Bronchial epithelial cell (primary cell): Measurements from ENCODE around the gene JPT2. TPM values are rescaled to one million over a fixed set of nuclear protein-coding genes. Genes with fewer than 3 reads are reported as not detected.

ENCODE experiments used
- DNase-seq: peaks from one replicate; pipeline ENCODE4 v3.0.0-alpha.2; 2010; ENCODE audit warnings: low read depth
- FAIRE-seq: peaks from 2 replicates; lab custom pipeline; 2011; peaks lifted over from hg19 to GRCh38; lab: Jason Lieb, UNC
- H3K27me3 ChIP-seq: 2 replicates; pipeline ENCODE4 v1.5.1; 2011; ENCODE audit warnings: low read length; ENCODE audit not compliant: control insufficient read depth, insufficient read depth
- H3K36me3 ChIP-seq: 2 replicates; pipeline ENCODE4 v1.5.1; 2011; ENCODE audit warnings: low read length; ENCODE audit not compliant: control insufficient read depth, insufficient read depth
- H3K4me3 ChIP-seq: 2 replicates; pipeline ENCODE4 v1.5.1; 2011; ENCODE audit warnings: mild to moderate bottlenecking, low read depth, low read length, control low read depth
- total RNA-seq: library from RNA; depleted of rRNA; stranded (reverse); fragments of >200 nt; gene quantifications from 2 replicates; pipeline ENCODE4 v1.2.1, GENCODE V29; 2014
- TF ChIP-seq, protein P1 (sequence below): IDR thresholded peaks from 2 replicates; pipeline ENCODE4 v1.5.1; 2011; ENCODE audit warnings: mild to moderate bottlenecking, moderate library complexity, low read length, control low read depth, inconsistent platforms; ENCODE audit not compliant: insufficient read depth, severe bottlenecking

JPT2 gene
- total RNA-seq, 1 donor from 2014 or later: 59.2 TPM

DNA sequence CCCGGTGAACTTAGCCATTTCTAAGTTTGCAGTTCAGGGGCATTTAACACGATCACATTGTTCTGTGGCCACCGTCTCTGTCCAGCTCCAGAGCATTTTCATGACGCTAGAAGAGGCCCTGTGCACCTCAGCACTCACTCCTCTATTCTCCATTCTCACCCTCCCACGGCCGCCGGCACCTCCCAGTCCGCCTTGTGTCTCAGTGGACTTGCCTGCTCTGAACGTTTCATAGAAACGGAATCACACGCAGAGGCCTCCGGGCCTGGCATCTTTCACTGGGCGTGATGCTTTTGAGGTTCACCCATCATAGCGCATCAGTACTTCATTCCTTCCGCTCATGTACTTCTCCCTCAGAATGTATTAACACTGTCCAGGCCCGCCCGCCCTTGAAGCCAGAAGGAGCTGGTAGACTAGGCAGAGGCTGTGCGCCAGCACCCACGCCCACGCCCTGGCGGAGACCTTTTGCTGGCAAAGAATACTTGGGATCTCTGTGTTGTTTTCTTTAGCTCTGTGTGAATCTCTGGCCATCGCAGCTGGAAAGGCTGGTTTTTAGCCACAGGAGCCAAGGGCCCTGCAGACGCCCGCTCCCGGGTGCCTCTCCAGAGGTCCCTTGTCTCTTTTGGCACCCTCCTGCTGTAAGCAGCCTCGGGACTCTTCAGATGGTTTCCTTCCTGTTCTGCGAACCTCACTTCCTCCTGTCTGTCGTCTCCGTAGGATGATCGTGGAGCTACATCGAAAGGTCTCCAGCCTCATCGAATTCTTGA, 23.4 kb upstream of the JPT2 start:
- no peak overlapping the region for H3K4me3 ChIP-seq
- TF ChIP-seq, protein P1, sequence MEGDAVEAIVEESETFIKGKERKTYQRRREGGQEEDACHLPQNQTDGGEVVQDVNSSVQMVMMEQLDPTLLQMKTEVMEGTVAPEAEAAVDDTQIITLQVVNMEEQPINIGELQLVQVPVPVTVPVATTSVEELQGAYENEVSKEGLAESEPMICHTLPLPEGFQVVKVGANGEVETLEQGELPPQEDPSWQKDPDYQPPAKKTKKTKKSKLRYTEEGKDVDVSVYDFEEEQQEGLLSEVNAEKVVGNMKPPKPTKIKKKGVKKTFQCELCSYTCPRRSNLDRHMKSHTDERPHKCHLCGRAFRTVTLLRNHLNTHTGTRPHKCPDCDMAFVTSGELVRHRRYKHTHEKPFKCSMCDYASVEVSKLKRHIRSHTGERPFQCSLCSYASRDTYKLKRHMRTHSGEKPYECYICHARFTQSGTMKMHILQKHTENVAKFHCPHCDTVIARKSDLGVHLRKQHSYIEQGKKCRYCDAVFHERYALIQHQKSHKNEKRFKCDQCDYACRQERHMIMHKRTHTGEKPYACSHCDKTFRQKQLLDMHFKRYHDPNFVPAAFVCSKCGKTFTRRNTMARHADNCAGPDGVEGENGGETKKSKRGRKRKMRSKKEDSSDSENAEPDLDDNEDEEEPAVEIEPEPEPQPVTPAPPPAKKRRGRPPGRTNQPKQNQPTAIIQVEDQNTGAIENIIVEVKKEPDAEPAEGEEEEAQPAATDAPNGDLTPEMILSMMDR: no peak
- FAIRE-seq: no peak
- peaks cover 34% of the 10 kb centered on the region for H3K36me3 ChIP-seq
- H3K27me3 ChIP-seq: no peaks in the 10 kb centered on the region
- DNase-seq: no peak

DNA sequence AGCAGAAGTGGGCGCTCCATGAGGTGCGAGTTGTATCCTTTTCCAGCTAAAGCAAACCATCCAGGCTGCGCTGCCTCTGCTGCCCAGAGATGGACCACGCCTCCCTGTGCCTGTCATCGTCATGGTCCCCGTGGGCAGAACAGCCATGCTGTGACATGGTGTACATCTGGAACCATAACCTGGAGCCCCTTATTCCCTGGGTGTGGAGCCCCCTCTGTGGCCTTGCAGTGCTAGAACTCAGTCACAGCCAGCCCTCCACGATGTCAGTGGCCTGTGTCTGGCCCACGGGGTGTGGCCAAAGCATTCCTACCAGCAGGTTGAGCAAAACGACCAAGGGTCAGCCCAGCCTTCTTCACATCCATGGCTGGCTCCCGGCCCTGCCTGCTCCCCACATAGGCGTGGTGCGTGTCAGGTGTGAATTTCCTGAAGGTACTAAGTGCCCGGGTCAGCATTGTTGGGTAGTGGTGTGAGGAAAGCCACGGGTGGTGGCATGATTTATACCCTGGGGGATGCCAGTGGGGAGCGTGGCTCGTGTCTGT, 22.7 kb upstream of the JPT2 start:
- TF ChIP-seq, protein P1: no peak
- H3K4me3 ChIP-seq: no peak overlapping the region
- no peaks in the 10 kb centered on the region for H3K27me3 ChIP-seq
- FAIRE-seq (peak; percentile 50), DNase-seq (no peak)
- H3K36me3 ChIP-seq: peaks cover 37% of the 10 kb centered on the region

DNA sequence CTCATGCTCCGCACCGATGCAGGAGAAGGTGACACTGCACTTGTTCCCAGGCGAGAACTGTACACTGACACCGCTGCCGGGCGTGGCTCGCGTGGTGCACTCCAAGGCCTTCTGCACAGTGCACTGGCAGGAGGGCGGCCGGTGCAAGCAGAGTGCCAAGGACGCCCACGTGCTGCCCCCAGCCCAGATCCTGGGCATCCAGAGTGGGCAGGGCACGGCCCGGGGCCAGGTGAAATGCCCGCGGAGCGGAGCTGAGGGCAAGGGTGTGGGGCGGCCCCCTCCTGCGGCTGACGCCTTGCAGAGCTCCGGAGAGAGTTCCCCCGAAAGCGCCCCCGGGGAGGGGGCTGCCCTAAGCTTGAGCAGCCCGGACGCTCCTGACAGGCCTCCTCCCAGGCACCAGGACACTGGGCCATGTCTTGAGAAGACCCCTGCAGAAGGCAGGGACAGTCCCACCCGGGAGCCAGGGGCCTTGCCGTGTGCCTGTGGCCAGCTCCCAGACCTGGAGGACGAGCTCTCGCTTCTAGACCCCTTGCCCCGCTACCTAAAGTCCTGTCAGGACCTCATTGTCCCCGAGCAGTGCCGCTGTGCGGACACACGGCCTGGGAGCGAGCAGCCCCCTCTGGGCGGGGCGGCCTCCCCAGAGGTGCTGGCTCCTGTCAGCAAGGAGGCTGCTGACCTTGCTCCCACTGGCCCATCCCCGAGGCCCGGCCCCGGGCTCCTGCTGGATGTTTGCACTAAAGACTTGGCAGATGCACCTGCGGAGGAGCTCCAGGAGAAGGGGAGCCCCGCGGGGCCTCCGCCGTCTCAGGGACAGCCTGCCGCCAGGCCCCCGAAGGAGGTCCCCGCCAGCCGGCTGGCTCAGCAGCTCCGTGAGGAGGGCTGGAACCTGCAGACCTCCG, 21.9 kb upstream of the JPT2 start:
- Histone ChIP-seq H3K27me3 (no peaks in the 10 kb centered on the region), H3K4me3 (no peak overlapping the region), H3K36me3 (peaks cover 38% of the 10 kb centered on the region)
- no peak for FAIRE-seq
- no peak for DNase-seq
- TF ChIP-seq, protein P1: no peak

DNA sequence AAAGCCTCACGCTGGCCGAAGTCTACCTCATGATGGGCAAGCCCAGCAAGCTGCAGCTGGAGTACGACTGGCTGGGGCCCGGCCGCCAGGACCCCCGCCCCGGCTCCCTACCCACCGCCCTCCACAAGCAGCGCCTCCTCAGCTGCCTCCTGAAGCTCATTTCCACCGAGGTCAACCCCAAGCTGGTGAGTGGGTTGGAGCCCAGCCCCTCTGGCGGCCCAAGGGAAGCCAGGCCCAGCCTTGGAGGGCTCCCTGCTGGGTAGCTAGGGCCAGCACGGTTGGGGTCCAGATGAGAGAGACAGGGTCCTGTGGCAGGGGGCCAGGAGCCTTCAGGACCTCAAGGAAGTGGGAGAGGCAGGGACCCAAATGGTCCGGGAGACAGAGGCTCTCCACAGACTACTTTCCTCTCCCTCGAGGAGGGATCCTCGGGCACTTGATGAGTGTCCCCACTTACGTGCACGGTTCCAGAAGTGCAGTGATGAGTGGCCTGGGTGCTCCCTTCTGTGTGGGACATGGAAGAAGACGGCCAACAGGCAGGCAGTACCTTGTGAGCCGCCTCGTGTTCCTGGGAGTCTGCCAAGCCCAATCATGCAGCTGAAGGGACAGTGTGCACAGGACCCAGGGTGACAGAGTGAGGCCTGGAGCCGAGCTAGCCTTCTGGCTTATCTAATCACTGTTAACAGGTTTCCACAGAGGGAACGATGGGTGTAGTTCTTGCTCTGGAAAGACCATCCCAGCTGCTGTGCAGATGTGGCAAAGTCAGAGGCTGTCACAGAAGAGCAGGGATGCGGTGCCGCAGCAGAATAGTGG, 21.1 kb upstream of the JPT2 start:
- Histone ChIP-seq H3K36me3 (peaks cover 38% of the 10 kb centered on the region), H3K4me3 (no peak overlapping the region), H3K27me3 (no peaks in the 10 kb centered on the region)
- FAIRE-seq (no peak), DNase-seq (no peak)
- TF ChIP-seq, protein P1: no peak

DNA sequence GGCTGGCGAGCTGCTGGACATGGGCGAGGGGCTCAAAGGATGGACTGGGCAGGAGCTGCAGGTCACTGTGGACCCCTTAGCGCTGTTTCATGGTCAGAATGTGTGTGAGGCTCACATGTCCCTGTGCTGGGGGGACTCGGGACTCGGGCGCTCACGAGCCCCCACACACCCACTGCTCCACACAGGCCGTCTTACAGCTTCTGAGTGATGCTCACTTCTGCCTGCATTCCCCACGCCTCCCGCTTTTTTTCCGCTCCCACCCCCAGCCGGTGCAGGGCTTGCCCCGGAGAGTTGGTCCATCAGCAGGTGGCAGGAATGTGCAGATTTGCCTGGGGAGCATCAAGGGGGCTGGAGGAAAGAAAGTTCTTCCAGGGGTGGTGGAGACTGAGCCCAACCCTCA, 20.2 kb upstream of the JPT2 start:
- no peak for FAIRE-seq
- no peak overlapping the region for H3K4me3 ChIP-seq
- TF ChIP-seq, protein P1: no peak
- DNase-seq: no peak
- H3K36me3 ChIP-seq: peaks cover 37% of the 10 kb centered on the region
- H3K27me3 ChIP-seq: no peaks in the 10 kb centered on the region
